Hepatocyte (in vitro differentiated cells): Measurements from ENCODE around the gene PDE7B.

ENCODE experiments used
- CTCF ChIP-seq: fragments of 200-600 bp; sonication (generic); IDR thresholded peaks from 2 replicates; pipeline ENCODE4 v1.5.1; 2016; ENCODE audit warnings: antibody characterized with exemption, mild to moderate bottlenecking; ENCODE audit not compliant: poor library complexity
- EZH2 ChIP-seq: fragments of 200-600 bp; sonication (generic); IDR thresholded peaks from 2 replicates; pipeline ENCODE4 v1.6.1; 2016; ENCODE audit warnings: antibody characterized with exemption, mild to moderate bottlenecking, borderline replicate concordance
- EZH2phosphoT487 ChIP-seq: fragments of 200-600 bp; sonication (generic); IDR thresholded peaks from one replicate; pipeline ENCODE4 v1.6.1; 2018; ENCODE audit warnings: antibody characterized with exemption, mild to moderate bottlenecking, low read depth, moderate library complexity; ENCODE audit not compliant: unreplicated experiment, severe bottlenecking

GRCh38 chr6:136148051-136148450, 296.6 kb downstream of the PDE7B start:
- TF ChIP-seq CTCF (no peak), EZH2 (no peak), EZH2phosphoT487 (no peak)
